HG03097 (cell line): ENCODE results near the gene HOXB3.

Experiments used
- ATAC-seq: cut with Tn5 transposase; IDR thresholded peaks from one replicate; pipeline ENCODE4 v1.9.1; 2021; ENCODE audit not compliant: unreplicated experiment, low FRiP score

HOXB3 gene

GRCh38 chr17:48600244-48601098 lies 10.4 kb upstream of the HOXB3 start:
- no peak for ATAC-seq

- ATAC-seq, result no peak
Measured at GRCh38 chr17:48599354-48599753, 9.3 kb upstream of the HOXB3 start.

GRCh38 chr17:48598736-48599135 lies 8.7 kb upstream of the HOXB3 start:
- no peak for ATAC-seq

DNA sequence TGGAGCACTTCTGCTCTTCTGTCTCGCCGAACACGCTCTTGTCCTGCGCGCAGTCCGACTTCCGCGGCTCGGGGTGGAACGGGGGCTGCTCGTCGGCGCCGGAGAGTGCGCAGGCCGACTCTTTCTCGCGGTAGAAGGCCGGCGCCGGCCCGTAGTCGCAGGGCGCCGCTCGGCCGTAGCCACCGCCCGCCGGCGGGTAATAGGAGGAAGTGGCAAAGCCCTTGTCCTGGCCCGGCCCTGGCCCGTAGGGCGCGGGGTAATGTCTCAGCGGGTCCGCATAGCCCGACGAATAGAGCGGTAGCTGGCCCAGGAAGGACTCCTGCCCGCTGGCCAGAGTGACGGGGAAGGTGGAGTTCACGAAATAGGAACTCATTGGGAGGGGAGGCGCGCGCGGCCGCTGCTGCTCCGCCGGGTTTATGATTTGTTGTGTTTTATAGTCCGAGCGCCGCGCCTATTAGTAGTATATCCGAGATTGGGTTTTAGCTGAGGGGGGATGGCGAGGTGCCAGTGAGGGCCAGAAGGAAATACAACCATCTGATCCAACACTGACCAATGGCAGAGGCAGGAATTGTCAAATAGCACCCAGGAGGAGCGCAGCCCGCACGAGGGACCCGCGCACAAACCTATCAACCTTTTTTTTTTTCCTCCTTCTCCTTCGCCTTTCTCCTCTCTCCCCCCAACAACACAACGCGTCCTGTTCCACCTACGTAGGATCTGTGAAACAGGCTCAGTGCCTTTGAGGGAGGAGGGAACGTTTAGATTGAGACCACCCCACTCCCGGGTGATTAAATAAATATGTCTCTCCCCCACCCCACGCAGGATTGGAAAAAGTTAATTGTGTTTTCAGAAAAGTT lies 8.0 kb upstream of the HOXB3 start:
- no peak for ATAC-seq

DNA sequence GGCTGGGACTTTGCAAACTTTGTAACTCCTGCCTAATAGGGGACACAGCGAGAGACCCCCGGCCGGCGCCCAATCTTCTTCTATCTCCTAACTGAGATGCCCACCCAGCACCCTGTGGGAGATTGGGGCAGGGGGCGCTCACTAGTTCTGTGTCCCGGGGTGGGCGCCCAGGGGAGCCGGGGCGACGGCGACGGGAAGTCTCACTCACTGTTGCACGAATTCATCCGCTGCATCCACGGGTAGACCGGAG lies 7.4 kb upstream of the HOXB3 start:
- ATAC-seq, result no peak

DNA sequence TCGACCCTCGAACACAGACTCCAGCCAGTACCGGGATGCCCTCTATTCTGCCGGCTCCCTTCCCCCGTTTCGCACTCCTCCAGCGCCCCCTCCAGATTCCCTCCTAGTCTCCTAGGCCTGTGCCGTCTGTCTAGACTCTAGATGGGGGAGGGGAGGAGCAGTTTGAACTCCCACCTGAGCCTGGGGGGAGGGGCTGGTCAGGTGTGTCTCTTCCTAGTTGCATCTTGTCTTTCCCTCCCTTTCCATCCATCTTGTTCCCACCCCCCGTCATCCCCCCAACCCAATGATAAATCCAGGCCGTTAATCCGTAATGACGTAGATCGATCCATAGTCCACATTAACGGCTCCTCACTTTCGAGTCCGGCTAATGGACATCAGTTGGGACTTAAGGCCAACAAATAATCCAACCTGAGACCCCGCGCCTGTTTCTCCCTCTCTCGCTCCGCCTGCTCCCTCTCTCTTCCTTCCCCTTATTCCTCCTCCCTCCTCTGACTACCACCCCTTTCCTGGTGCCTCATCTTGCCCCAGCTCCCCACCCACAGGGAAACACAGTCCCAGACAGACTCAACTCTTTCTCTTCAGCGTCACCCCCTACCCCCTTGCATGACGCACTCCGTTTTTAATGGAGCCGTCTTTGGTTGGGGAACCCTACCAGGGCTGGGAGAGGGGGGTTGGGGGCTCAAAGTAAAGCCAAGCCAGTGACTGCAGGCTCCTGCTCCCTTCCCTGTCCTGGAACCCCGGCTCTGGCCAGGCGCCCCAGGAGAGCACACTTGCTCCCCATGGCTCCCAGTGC lies 6.9 kb upstream of the HOXB3 start:
- ATAC-seq, result no peak

GRCh38 chr17:48596000-48596734 lies 6.1 kb upstream of the HOXB3 start:
- no peak for ATAC-seq

GRCh38 chr17:48595278-48595999 lies 5.4 kb upstream of the HOXB3 start:
- ATAC-seq, result no peak

DNA sequence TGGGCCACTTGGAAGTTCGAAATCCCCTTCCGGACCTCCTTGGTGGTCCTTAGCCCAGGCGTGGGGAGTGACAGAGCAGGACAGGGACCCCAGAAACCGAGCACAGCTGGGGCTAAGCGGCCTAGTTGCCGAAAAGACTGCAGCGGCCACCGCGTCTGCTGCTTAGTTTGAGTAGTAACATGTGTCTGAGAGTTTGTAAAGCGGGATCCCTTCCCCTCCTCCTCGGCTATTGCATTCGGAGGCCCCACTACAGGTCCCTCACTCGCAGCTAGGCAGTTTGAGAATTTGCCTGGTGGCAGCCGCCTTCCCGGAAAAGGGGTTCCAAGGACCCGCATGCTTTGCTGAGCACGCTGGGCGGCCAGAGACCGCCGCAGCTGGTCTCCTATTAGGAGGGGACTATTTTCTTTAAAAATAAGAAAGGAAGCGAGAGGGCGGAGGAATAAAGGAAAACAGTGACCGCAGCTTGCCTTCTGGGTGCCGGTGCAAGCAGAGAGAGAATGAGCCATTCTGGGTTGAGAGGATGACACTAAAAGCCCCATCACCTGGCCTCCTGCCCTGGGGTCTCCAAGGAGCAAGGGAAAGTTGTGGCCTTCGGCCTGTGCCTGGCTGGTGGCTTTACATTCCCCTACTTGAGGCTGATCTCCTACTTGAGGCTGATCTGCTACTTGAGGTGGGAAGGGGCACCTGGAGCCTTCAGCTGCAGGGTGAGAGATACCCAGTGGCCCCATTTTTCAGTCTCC lies 4.7 kb upstream of the HOXB3 start:
- ATAC-seq, result no peak

DNA sequence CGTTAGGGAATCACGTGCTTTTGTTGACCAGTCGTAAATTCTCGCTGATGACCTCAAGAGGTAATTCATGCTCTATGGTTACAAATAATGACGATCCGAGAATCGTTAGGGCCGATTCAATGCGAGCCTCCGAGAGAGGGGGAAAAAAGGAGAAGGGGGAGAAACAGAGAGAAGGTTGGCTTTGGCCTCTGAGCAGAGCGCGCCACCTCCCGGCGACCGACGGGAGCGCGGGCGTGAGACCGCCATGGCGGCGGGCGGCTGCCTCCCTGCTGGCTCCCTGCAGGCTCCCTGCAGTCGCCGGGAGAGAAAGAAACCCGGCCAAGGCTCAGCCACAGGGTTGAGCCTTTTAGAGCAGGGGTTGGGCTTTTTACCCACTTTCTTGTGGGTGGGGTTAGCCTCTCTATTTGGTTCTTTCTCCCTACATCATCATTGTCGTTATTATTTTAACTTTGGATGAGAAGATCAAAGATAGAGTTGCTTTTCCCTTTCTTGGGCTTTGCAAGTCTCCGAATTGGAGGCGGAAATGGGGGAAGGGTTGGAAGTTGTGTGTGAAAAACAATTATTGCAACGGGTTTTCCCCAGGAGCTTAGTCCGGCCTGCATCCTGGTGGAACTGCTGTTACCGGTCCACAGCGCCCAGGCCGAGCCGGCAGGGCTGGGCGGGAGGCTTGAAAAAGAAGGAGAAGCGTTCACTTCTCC lies 3.9 kb upstream of the HOXB3 start:
- ATAC-seq, result no peak

DNA sequence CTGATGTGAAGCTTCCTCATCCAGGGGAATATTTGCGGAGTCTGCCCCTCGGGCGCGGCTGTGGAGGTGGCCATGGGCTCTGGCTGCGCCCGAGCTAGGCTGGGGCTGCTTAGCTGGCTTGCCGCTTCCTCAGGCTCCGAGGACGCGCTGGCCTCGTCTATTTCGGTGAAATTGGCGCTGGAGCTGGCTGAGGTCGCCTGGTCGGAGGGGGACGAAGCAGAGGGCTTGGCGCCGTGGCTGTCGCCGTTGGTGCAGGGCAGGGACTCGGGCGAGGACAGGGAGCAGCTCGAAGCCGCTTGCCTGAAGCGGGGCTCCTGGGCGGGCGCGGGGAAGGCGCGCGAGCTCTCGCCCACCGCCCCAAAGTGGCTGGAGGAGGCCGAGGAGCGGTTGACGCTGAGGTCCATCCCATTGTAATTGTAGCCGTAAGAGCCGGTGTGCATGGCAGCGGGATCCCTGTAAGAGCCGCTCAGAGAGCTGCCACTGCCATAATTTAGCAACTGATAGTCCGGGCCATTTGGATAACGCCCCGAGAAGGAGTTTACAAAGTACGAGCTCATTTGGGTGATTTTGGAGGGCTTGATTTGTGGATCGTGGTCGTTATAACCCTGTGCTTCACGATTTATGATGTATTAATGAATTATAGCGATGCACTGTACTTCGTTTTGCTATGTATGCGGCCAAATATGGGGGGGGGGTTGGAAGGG lies 3.2 kb upstream of the HOXB3 start, which contains the start of gene HOXB5:
Gene HOXB5, minus strand, starts transcription at position 654 of the 704 bp plus-strand sequence. Its CDS starts 97 bp downstream, at position 557.
- no peak for ATAC-seq

- no peak for ATAC-seq
Measured at GRCh38 chr17:48592577-48592976, 2.5 kb upstream of the HOXB3 start.

DNA sequence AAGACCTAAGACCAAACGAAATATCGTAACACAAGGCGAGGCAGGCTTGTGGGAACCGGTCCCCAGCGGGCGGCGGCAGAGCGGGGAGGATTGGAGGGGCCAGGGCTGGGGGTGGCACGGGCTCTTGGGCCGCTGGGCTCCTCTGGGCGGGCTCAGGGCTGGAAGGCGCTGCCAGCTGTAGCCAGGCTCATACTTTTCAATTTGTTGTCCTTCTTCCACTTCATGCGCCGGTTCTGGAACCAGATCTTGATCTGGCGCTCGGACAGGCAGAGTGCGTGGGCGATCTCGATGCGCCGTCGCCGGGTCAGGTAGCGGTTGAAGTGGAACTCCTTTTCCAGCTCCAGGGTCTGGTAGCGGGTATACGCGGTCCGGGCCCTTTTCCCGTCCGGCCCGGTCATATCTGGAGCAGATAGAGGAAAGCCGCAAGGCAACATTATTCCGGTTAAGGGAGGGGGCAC lies 2.0 kb upstream of the HOXB3 start:
- ATAC-seq, result no peak

DNA sequence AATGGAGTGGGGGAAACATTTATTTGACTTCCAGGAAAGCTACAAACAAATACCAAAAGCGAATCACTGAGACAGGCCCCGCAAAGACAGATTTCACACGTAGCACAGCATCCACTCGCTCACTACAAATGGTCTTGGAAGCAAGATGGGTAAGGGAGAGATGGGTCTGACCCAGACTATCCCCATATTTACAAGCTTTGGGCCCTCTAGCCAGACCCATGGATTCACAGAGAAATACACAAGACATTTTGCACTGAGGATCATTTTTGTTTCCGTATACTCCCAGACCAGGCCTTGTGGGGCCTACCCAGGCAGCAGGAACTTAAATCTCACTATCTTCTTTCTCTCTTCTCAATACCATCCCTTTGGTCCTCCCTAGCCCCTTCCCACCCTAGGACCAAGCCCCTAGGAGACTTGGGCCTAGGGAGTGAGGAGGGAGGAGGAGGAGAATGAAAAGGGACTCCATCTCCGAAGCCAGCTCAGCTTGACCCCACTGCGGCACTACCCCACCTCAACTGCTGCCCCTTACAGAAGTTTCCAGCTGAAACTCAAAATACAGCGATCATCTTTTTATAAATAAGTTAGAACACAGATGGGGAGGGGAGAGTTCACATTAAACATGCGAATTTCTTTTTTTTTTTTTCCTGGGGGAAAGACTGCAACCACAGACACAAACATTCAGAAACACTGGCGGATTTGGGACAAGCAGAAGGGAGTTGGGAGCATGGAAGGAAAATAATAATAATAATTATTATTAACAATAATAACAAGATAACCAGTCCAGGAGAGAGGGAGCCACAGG lies 1.4 kb upstream of the HOXB3 start:
- ATAC-seq, result no peak

DNA sequence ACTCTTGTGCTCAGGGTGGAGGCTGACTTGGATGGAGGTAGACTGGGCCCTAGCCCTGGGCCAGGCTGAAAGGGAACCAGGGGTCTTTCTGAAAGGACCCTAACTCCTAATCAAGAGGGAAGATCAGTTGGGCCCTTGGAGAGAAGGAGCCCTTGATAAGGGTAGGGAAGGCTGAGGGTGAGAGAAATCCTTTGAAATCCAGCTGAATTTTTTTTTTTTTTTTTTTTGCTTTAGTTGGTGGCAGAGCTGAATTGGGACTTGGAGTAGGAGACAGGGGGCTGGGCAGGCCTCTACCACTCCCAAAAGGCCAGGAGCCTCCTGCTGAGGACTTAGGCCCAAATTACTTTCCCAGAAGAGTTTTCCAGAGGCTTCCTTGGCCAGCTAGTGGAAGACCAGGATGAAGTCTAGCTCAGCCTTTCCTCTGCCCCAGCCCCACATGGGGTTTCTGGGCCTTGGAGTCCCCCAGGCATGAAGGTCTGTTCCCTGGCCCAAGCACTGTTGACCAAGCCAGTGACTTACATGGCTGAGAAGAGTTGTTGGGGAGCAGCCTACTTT lies 643 bp upstream of the HOXB3 start:
- no peak for ATAC-seq

DNA sequence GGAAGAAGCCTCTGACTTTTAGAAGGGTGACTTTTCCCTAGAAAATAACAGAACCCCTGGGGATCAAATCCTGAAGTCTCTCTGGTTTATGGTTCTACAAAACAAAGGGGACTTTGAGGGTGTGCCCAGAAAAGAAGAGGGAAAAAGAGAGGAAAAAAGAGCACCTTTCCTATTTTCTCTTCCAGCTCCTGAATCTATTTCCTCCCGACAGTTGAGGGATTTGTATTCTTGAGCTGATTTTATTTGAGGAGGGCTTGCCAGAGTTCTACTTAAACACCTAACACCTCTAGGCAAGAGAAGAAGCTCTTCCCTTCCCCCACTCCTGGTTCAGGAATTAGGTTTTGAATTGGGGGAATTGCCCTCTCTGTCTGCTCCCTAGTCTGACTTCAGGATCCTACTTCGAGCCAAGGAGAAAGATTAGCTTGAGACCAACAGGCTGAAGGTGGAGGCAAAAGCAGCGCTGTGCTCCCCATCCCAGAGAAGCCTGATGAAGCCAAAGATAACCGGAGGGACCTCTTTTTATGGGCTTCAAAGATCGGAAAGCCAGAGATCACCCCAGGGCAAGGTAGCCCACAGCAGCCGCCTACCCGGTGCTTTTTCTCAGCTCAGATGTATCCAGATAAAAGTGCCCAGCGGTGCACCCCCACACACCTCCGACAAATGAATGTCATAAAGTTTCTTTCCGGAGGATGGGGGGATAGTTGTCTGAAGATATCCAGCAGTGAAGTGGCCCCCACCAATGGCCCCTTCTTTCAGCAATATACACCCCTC lies 796 bp downstream of the HOXB3 start:
- ATAC-seq, result no peak
